ENCODE results near the gene IL22. TPM values are rescaled to one million over a fixed set of nuclear protein-coding genes. Genes with fewer than 3 reads are reported as not detected.

Gene IL22, protein sequence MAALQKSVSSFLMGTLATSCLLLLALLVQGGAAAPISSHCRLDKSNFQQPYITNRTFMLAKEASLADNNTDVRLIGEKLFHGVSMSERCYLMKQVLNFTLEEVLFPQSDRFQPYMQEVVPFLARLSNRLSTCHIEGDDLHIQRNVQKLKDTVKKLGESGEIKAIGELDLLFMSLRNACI
- not detected in 2 replicates for total RNA-seq

DNA sequence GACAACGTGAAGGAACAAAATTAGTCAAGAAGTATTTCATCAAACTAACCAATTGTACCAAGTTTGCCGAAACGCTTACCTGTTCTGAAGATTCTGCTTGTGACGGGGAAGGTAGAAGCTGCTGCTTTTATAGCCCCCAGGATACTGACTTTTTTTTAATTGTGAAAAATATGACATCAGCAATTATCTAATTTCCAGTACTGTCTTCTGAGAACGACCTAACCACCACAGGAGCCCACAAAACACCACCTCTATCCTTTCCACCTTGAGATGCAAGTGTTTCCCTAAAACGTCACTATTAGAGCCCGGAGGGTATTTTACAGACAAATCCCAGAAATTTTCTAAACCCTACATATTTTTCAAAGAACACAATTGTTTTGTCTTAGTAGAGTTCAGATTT is at the start of gene IL22:
Gene IL22 (minus strand): TSS at position 101 of the 400 bp plus-strand sequence. CDS start 156 bp downstream, outside the sequence.
- DNase-seq (ENCODE audit: extremely low read depth, low read depth, low spot score), result no peak

- no peak for DNase-seq (ENCODE audit: extremely low read depth, low read depth, low spot score)
These were observed 44.5 kb upstream of the IL22 start for GRCh38 chr12:68297929-68298328.

GRCh38 chr12:68294251-68294650 is 40.8 kb upstream of the IL22 start:
- no peak for DNase-seq (ENCODE audit: extremely low read depth, low read depth, low spot score)

DNA sequence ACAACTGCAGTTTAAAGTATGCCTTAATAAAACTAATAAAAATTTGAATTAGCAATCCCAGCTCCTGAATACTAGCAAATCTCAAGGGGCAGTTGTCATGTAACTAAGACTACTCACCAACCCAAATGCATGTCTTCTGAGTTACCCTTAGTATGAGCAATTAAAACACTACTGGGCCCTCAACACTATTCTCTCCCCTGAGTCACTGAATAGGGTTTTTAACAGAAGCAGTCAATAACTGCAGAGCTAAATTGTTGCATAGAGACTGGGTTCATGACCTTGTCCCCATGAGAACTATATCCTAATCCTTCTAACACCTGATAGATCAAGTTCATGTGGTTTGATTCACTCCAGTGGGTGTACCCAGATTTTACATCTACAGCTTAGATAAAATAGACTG is 39.9 kb upstream of the IL22 start:
- DNase-seq (ENCODE audit: extremely low read depth, low read depth, low spot score), result no peak

GRCh38 chr12:68292151-68292943 is 38.9 kb upstream of the IL22 start:
- no peak for DNase-seq (ENCODE audit: extremely low read depth, low read depth, low spot score)

DNA sequence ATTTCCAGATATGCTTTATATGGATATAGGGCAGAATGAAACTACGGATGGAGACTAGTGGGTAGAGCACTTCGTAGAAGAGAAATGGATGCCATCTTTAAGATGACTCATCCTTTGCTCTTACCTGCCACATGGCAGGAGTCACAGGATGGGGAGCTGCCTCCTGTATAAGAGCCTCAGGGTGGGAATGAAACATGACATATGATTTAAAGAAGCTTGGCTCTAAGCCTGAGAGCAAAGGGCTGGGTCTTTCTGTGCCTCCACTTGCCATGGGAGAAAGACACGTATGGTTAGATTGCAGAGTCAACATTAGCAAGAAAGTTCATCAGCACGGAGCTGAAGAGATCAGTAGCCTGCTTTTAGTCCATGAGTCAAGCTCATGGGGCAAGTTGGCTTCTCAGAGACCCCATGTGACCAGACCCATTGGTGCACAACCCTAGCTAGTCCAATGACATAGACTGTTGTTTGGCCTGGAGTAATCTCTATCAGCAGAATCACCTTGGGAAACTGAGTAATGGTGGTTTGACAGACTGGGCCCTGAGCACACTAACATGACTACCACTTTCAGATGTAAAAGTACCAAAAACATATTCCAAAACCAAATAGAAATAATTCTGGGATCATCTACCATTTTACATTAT is 38.1 kb upstream of the IL22 start:
- no peak for DNase-seq (ENCODE audit: extremely low read depth, low read depth, low spot score)

DNA sequence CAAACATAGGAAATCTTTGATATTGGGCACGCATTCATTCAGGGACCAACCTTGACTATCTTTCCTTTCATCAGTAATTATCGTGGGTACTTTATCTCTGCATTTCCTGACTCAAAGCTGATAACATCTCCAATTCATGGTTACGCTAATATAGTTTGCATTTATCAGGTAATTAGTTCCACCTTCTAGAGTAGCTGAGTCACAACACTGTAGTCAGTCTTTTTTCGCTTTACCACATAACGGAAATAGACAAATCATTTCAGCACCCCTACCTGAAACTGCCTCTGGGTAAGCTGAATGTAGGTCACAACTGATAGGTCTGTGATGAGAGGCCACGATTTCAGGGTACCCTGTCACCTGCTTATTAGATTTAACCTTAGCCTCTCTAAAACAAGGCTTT is 36.7 kb upstream of the IL22 start:
- no peak for DNase-seq (ENCODE audit: extremely low read depth, low read depth, low spot score)

DNA sequence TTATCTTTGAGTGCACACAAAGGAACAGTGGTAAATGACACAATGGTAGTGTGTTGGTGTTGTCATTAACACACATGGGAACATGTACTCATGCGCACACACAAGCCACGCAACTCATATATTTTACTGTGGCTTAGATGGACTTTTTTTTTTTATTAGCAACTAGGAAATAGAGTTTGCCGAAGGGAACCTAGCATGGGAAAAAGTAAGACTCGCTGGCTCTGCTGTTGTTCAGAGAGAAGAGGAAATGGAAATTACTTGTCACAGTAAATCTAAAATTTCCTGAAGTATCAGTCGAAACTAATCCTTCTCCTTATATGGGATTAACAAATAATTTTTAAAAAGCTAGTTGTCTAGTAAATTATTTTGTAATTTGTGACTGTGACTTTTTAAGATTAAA is 33.7 kb upstream of the IL22 start:
- no peak for DNase-seq (ENCODE audit: extremely low read depth, low read depth, low spot score)

DNA sequence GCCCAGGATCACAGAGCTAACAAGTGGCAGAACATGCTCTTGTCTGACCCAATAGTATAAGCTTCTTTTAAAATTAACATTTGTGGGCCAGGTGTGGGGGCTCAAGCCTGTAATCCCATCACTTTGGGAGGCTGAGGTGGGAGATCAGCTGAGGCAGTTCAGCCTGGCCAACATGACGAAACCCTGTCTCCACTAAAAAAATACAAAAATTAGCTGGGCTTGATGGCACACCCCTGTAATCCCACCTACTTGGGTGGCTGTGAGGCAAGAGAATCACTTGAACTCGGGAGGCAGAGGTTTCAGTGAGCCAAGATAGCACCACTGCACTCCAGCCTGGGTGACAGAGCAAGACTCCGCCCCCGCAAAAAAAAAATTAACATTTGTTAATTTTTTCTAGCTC is 33.0 kb upstream of the IL22 start:
- DNase-seq (ENCODE audit: extremely low read depth, low read depth, low spot score), result no peak

DNA sequence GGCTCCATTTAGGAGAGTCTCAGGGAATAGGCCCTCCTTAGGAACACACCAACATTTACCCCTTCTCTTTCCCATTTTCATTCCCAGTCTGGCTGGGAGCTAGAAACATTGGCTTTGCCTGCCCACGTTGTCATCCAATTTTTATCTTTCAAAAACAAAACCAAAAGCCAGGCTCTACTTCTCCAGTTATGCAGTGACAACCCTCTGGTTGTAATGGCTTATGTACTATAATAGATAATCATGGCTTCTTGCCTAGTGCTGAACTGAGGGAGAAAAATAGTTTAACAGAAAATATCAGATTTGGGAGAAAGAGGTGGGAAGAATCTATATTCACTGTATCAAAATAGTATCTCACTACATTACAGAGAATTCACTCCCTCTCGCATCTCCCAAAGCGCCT is 32.1 kb upstream of the IL22 start:
- no peak for DNase-seq (ENCODE audit: extremely low read depth, low read depth, low spot score)

GRCh38 chr12:68281322-68282077 is 28.1 kb upstream of the IL22 start:
- no peak for DNase-seq (ENCODE audit: extremely low read depth, low read depth, low spot score)

DNA sequence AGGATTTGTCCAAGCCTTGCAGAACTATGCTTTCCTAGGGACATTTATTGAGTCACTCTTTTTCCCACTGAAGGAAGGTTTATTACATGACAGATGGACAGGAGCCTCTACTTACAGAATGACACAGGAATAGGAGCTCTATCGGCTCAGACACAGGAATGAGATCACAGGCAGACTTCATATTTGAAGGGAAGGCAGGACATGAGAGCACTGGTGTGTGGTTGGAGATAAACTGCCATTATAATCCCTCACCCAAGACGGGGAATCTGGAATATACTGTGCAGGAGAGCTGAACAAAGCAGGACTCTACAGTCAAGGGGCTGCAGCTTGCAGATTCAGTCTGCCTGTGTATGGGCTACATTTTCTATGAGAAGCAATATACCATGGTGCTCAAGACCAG is 26.8 kb upstream of the IL22 start:
- DNase-seq (ENCODE audit: extremely low read depth, low read depth, low spot score), result no peak

DNA sequence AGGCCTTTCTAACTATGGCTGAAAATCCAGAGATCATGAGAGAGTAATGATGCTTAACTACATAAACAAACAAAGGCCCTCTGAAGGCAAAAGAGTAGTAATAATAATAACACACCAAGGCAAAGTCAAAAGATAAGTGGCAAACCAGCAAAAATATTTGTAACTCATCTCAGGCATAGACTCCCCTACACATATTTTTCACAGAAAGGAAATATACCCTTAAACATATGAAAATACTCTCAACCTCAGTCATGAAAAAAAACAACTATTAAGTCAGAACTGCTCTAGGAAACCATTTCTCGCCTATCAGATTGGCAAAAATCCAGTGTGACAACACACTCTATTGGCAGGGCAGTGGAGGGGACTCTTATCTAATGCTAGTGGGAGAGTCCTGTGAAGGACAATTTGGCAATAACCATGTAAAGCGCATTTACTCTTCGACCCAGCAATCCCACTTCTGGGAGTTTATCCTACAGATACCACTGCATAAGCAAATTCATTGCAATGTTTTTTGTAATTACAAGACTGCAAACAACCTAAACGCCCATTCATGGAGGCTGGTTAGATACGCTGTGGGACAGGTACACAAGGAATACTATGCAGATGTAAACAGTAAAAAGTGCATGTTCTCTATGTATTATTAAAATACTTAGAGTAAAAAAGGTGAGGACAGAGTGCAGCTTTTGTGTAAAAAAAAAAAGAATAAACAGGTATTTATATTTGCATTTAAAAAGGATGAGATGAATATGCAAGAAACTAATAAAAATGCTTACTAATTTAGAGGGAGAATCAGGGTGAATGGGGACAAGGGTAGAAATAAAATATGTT is 26.0 kb upstream of the IL22 start:
- DNase-seq (ENCODE audit: extremely low read depth, low read depth, low spot score), result no peak

DNA sequence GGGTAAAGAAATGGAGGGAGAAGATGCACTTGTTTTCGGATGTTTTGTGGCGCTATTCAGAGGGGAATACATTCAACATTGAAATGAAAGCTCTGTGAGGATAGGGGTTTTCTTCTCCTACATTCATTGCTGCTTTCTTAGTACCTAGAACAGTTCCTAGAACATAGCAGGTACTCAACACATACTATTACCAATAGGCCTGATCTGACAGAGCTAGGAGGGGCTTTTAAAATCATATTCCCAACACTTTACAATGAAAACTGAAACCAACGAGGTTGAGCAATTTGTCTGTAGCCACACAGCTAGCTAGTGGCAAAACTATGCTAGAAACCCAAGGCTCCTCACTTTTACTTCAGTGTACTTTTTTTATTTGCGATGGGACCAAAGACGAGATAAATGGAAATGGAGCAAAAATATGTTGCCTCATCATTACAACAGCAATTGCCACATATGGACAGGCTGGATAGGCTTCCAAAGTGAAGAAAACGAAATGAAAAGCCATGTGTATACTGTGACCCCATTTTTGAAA is 23.1 kb upstream of the IL22 start:
- DNase-seq (ENCODE audit: extremely low read depth, low read depth, low spot score), result no peak

GRCh38 chr12:68272732-68273131 is 19.3 kb upstream of the IL22 start:
- DNase-seq (ENCODE audit: extremely low read depth, low read depth, low spot score), result no peak

DNA sequence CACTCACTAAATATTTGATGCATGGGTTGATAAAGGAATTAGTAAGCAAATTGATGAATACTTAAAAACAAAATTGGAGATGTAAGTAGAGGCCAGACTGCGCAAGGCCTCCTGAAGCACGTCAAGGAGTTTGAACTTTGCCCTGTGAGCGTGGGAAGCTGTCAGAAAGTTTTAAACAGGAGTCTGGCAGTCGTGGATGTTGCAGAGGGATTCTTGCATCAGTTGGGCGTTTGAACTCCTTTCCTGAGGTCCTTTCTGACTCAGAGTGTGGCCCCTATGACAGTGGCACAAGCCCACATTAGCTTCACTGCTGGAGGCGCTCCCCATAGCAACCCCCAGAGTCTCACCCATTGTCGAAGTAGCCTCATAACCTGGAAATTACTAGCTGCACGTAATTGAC is 17.9 kb upstream of the IL22 start:
- DNase-seq (ENCODE audit: extremely low read depth, low read depth, low spot score), result no peak

- DNase-seq (ENCODE audit: extremely low read depth, low read depth, low spot score), result no peak
These were observed 17.0 kb upstream of the IL22 start for GRCh38 chr12:68270358-68270757.

- DNase-seq (ENCODE audit: extremely low read depth, low read depth, low spot score), result no peak
These were observed 16.4 kb upstream of the IL22 start for GRCh38 chr12:68269779-68270178.

DNA sequence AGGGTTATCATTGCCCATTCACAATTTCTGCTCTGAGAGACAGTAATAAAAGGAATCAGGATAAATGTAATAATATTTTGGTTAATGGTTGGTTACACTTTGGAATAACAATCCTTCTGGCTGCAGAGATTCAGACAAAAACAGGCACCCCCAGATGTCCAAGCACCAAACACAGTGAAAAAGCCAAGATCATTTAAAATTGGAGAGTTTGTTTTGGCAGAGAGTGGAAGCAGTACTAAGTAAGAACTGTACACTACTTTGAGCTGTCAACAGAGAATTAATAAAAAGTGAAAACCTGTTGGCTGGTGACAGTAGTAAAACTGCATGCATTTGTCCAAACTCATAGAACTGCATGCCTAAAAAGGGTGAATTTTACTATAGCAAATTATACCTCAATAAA is 15.6 kb upstream of the IL22 start:
- DNase-seq (ENCODE audit: extremely low read depth, low read depth, low spot score), result no peak

DNA sequence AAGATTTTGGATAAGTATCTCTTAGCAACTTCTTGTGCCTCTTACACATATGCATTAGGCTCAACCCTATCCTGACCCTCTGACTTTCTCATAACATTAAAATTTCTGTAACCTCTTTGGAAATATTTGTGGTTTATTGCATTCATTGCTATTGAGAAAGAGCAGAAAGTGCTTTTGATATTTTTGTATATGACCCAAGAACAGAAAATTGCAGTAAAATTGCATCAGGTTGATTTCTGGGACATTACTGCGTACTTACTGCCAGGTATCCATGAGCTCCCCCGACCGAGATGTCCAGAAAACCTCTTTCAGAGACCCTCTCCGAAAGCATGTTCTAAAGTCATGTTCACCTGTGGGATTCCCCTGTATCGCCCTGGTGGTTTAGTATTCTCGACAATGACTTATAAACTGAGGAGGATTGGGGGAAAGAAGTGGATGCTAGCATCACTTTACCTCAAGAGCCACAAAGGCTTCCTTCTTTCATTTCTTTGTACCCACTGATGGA is 14.5 kb upstream of the IL22 start:
- DNase-seq (ENCODE audit: extremely low read depth, low read depth, low spot score), result no peak
